HG03575 (cell line): Measurements from ENCODE around the gene NUP98.
"Not testable (repeated sequence)": the region's sequence is repeated elsewhere in the genome, so short reads cannot be mapped to it uniquely, and the experiment has no call there.

Experiments used
- ATAC-seq: cut with Tn5 transposase; IDR thresholded peaks from one replicate; pipeline ENCODE4 v1.9.1; 2021; ENCODE audit not compliant: unreplicated experiment, insufficient number of reproducible peaks, low FRiP score; ENCODE audit errors: extremely low read depth

The NUP98 gene

DNA sequence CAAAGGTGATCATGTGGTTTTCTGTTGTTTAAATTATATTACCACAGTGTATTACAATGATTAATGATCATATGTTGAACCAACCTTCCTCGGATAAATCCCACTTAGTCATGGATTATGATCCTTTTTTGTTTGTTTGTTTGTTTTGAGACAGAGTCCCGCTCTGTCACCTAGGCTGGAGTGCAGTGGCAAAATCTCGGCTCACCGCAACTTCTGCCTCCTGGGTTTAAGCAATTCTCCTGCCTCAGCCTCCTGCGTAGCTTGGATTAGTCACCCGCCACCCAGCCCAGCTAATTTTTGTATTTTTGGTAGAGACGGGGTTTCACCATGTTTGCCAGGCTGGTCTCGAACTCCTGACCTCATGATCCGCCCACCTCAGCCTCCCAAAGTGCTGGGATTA, 30.5 kb downstream of the NUP98 start:
- ATAC-seq = not testable (repeated sequence)

- no peak for ATAC-seq
These were observed 33.1 kb downstream of the NUP98 start for GRCh38 chr11:3764266-3764665.

DNA sequence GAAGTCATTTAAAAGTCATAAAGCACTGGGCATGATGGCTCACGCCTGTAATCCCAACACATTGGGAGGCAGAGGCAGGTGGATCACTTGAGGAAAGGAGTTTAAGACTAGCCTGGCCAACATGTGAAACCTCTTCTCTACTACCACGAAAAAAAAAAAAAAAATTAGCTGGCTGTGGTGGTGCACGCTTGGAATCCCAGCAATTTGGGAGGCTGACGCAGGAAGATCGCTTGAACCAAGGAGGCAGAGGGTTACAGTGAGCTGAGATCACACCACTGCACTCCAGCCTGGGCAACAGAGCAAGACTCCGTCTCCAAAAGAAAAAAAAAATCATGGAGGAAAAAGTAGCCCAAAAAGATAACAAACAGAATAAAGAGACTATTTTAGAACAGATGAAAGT, 42.2 kb downstream of the NUP98 start:
- no peak for ATAC-seq

- no peak for ATAC-seq
These were observed 44.2 kb downstream of the NUP98 start for GRCh38 chr11:3753110-3753509.

GRCh38 chr11:3747704-3748103, 49.6 kb downstream of the NUP98 start:
- ATAC-seq = no peak

DNA sequence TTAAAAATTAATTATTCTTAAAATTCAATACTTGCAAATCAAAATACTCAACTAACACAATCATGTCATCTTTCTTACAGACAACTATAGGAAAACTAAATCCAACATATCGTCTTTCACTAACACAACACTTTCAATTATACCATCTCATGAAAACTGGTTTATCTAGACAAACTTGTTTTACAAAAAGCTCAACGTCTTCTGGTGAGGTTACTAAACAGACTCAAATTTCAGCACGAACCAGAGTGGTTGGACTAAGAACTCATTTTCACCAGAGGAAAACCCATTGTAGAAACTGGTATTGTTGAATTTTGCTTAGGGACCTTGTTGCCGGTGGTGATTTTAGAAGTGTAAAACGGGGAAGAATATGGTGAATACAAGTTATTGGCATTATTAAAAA, 52.2 kb downstream of the NUP98 start:
- no peak for ATAC-seq

- ATAC-seq = no peak
These were observed 58.6 kb downstream of the NUP98 start for GRCh38 chr11:3738723-3739122.

GRCh38 chr11:3738241-3738640, 59.1 kb downstream of the NUP98 start:
- no peak for ATAC-seq

GRCh38 chr11:3737386-3737933, 59.9 kb downstream of the NUP98 start:
- ATAC-seq = no peak

GRCh38 chr11:3736816-3737215, 60.5 kb downstream of the NUP98 start:
- ATAC-seq = no peak

GRCh38 chr11:3735827-3736226, 61.5 kb downstream of the NUP98 start:
- ATAC-seq = no peak

DNA sequence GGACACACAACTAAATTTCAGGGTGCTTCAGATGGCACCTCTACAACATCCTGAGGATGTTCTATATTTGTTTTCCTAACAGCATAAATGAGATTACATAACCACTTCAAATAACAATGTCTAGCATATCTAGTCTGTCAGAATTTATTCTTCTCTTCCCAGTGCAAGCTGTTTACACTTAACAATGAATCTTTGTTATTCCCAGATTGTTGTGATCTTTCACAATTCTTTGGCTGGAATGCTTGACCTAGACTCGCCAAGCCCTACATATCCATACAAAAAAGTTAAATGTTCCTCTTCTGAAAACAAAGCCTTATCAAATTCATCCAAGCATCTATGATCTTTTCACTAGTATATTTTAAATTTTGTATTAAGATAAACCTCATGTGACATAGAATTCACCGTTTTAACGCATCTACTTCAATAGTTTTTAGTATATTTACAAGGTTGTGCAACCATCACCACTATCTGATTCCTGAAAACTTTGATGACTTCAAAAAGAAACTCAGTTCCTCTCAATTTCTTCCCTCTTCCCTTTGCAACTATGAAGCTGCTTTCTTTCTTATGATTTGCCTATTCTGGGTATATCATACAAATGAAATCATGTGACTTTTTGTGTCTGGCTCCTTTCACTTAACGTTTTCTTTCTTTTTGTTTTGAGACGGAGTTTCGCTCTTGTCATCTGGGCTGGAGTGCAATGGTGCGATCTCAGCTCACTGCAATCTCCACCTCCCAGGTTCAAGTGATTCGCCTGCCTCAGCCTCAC, 64.5 kb downstream of the NUP98 start:
- ATAC-seq = no peak

GRCh38 chr11:3723014-3723708, 74.2 kb downstream of the NUP98 start:
- no peak for ATAC-seq

DNA sequence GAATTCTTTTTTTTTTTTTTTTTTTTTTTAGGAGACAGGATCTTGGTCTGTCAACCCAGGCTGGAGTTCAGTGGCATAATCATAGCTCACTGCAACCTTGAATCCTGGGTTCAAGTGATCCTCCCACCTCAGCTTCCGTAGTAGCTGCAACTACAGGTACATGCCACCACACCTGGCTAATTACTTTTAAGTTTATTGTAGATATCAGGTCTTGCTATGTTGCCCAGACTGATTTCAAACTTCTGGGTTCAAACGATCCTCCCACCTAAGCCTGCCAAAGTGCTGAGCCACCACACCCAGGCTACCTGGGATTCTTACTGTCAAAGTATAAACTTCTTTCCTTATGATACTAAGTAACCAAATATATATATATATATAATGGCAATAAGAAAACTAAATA, 75.3 kb downstream of the NUP98 start:
- no peak for ATAC-seq

- no peak for ATAC-seq
These were observed 76.4 kb downstream of the NUP98 start for GRCh38 chr11:3720997-3721396.

- no peak for ATAC-seq
These were observed 85.1 kb downstream of the NUP98 start for GRCh38 chr11:3712274-3712673.

DNA sequence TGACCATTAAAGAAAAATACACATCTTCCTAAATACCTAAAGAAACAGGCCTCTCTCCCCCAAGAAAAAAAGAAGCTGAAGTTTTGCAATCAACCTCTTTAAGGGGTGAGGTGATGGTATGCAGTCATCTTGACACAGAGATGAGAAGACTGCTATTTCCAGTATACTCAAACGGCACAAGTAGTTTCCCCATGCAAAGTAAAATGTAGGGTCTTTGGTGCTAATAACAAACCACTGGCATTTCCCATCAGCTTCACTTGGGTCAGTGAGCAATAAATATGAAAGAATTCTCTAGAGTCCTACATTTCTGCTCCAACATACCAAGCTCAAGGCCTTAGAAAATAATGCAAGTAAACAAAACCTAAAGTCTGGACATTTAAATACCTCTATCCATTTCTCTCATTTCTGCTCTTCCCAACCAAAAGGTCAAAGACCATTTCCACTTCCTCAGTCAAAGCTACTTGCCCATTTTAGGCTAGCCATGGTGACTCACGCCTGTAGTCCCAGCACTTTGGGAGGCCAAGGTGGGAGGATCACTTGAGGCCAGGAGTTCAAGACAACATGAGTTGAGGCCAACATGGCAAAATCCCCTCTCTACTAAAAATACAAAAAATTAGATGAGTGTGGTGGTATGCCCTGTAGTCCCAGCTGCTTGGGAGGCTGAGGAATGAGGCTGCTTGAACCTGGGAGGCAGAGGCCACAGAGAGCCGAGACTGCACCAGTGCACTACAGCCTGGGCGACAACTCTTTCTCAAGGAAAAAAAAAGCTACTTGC, 86.7 kb downstream of the NUP98 start:
- ATAC-seq = no peak

GRCh38 chr11:3709977-3710376, 87.4 kb downstream of the NUP98 start:
- no peak for ATAC-seq

DNA sequence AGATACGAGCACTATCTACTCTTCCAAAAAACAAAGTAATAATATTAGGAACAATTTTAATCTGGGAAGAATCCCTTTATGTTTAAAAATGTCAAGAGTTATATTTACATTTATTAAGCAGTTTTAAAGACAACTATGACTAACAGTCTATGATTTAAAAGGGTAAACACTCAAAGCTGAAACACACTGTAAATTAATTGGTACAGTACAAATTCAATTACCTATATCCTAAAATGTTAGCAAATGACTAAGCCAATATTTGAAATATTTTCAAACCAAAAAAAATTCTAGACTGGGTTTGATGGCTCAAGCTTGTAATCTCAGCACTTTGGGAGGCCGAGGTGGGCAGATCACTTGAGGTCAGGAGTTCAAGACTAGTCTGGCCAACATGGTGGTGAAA, 90.2 kb downstream of the NUP98 start:
- no peak for ATAC-seq

GRCh38 chr11:3703383-3703782, 94.0 kb downstream of the NUP98 start:
- no peak for ATAC-seq
